ENCODE measurements around the gene MEPE.
"Not testable (repeated sequence)": the region's sequence is repeated elsewhere in the genome, so short reads cannot be mapped to it uniquely, and the experiment has no call there.

MEPE gene

DNA sequence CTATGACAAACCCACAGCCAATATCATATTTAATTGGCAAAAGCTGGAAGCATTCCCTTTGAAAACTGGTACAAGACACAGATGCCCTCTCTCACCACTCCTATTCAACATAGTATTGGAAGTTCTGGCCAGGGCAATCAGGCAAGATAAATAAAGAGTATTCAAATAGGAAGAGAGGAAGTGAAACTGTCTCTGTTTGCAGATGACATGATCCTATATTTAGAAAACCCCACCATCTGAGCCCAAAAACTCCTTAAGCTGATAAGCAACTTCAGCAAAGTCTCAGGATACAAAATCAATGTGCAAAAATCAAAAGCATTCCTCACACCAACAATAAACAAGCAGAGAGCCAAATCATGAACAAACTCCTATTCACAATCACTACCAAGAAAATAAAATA is 58.0 kb downstream of the MEPE start:
- not testable (repeated sequence) for DNase-seq

DNA sequence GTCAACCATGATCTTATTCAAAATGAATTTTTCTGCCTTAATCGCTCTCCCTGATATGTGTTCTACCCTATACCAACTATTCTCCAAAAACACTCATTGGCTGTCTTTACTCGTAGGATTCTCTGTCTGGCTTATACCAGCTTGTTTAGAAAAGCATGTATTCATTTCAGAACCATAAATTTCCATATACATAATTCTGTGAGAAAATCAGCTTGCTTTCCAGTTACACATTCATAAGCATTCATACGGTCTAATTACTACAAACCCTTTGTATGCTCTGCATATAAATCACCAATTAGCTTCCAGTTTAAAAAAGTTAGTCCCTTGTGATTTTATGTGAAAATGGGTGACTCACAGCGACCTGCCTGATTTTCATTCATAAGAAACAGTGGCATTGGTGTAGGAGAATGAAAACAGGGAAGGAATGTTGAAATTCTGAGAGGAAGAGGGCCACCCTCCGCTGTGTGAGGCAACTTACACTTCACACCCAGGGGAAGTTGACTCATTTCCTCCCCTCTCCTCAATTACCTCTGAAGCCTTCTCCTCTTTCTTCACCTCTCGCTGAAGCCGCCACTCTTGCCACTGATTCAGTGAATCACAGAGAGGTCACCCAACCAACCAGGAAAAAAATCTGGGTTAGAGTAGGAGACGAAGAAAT is 63.3 kb downstream of the MEPE start:
- DNase-seq: no peak

Data from activated CD4-positive, alpha-beta T cell treated with anti-CD3 and anti-CD28 coated beads for 1 hour (primary cell).